H1 (cell line): ENCODE data around the gene LCE1F.

Experiments used
- CTCF ChIP-seq, 3 experiments: IDR thresholded peaks; 1 replicate in 2 of 3; 2 replicates in 1 of 3; pipeline versions ENCODE4 v1.5.1 to v1.6.1; 2011; ENCODE audit warnings: low read length in 3 of 3, mild to moderate bottlenecking in 3 of 3, inconsistent platforms in 2 of 3, low read depth in 1 of 3, moderate library complexity in 1 of 3; ENCODE audit not compliant: insufficient read depth in 1 of 3; ENCODE audit errors: control extremely low read depth in 1 of 3
- TBP ChIP-seq: IDR thresholded peaks from 2 replicates; pipeline ENCODE4 v1.6.1; 2011; ENCODE audit warnings: low read depth, low read length, improper control_type of control experiment

DNA sequence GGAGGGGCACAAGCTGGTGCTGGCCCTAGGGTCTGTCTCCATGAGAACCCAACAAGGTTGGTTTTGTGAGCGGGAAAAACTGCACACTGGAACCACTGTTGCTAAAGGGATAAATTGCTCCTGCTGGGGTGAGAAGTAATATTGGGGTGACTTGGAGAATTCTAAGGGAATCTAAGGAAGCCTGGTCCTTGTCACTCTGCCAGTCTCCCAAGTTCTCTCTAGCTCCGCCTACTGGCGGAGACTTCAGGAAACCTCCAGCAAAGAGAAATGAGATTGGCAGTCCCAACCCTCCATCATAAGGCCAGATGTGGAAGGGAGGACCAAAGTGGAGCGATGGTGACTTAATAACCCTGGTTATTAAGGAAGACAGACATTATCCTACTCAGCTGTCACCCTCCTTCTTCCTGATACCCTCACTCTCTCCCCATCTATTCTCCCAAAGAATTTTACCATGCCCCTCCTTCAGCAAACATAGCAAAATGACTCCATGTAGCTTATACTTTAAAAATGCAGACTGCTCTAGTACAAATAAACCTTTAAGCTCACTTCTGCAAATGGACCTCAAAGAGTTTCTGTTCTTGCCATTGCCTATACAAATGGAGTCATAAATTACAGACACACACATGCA lies 2.7 kb downstream of the LCE1F start:
- TF ChIP-seq CTCF (IDR thresholded peaks at IDR 0.05; ENCODE audit: control extremely low read depth in 1 of 3, insufficient read depth in 1 of 3, low read depth in 1 of 3, low read length in 3 of 3) (peak in 1 of 3 experiments; percentile 15; a peak in 1 of 4 replicates), TBP (no peak)
